Right lobe of liver (tissue), 6 donors: Measurements from ENCODE around the gene SET. TPM values are rescaled to one million over a fixed set of nuclear protein-coding genes. Genes with fewer than 3 reads are reported as not detected.

Source experiments
- ATAC-seq, 4 donors: fragments of 200-7000 bp; cut with Tn5 transposase; one replicate each; pipeline ENCODE4 v1.9.1; 2020; ENCODE audit warnings: mild to moderate bottlenecking in 4 of 4, moderate library complexity in 4 of 4
- DNase-seq, 3 donors: peaks; one replicate each; pipeline ENCODE4 v3.0.0-alpha.2; 2020
- H3K27ac ChIP-seq, 3 donors: fragments of 200-600 bp; one replicate each; pipeline ENCODE4 v1.8.0; 2022
- H3K27me3 ChIP-seq, 2 donors: fragments of 200-600 bp; one replicate each; pipeline ENCODE4 v1.8.0; 2022
- H3K36me3 ChIP-seq, 4 donors: fragments of 200-600 bp; sonication (generic) in 1 of 4; one replicate each; pipeline versions ENCODE4 v1.5.1 to v1.8.0; 2017 to 2022; ENCODE audit warnings: control low read depth in 1 of 4
- H3K4me1 ChIP-seq, 4 donors: fragments of 200-600 bp; sonication (generic) in 1 of 4; one replicate each; pipeline versions ENCODE4 v1.5.1 to v1.8.0; 2017 to 2022; ENCODE audit warnings: control low read depth in 1 of 4
- H3K4me3 ChIP-seq, 3 donors: fragments of 200-600 bp; one replicate each; pipeline ENCODE4 v1.8.0; 2022
- H3K9me3 ChIP-seq, 4 donors: fragments of 200-600 bp; sonication (generic) in 1 of 4; one replicate each; pipeline versions ENCODE4 v1.5.1 to v1.8.0; 2017 to 2022; ENCODE audit warnings: control low read depth in 1 of 4
- CTCF ChIP-seq, 4 donors: fragments of 200-600 bp in 3 of 4; fragments of 450-650 bp in 1 of 4; IDR thresholded peaks; one replicate each; pipeline versions ENCODE4 v1.5.1 to v1.8.0; 2016 to 2022; ENCODE audit warnings: antibody characterized with exemption in 4 of 4, mild to moderate bottlenecking in 2 of 4
- POLR2A ChIP-seq: fragments of 450-650 bp; IDR thresholded peaks from one replicate; pipeline ENCODE4 v1.6.1; 2017; ENCODE audit warnings: antibody characterized with exemption, mild to moderate bottlenecking
- WGBS: methylation state at CpG from one replicate; pipeline ENCODE4 v1.1.6; 2018; ENCODE audit warnings: low coverage, low lambda C conversion rate; ENCODE audit not compliant: insufficient coverage; ENCODE audit errors: missing lambda C conversion rate; 5-methylcytosine and 5-hydroxymethylcytosine counted together
- intact Hi-C, 2 donors: fragments of 100-400 bp; cut with DNase I; formaldehyde crosslinking; loops; one replicate each; pipeline versions ENCODE4 v1.11.2 to v1.14.1; 2022
- total RNA-seq, 6 experiments: library from RNA; depleted of rRNA in 2 of 6; stranded (reverse); fragments of >200 nt in 2 of 6; fragmentation: NEBNext Ultra II Directional in 3 of 6; extraction: Animal tissue kit (Norgen Biotek cat#: 25700) in 3 of 6; gene quantifications; one replicate each; pipeline versions ENCODE4 v1.1.0 to v1.2.4, GENCODE V29; 2016 to 2023
- donor health status: DM: no; HTN: yes; CAD: no.
- donor health status: DM: no; HTN: no; CAD: no.
- donor health status: DM: no; HTN: no; CAD: no.
- donor health status: DM: no; HTN: yes; CAD: no.
- donor health status: DM: no; HTN: yes; CAD: no.

Gene SET
- total RNA-seq, 6 experiments from 2014 or later = 57.4 to 110 (median 82.6) TPM

DNA sequence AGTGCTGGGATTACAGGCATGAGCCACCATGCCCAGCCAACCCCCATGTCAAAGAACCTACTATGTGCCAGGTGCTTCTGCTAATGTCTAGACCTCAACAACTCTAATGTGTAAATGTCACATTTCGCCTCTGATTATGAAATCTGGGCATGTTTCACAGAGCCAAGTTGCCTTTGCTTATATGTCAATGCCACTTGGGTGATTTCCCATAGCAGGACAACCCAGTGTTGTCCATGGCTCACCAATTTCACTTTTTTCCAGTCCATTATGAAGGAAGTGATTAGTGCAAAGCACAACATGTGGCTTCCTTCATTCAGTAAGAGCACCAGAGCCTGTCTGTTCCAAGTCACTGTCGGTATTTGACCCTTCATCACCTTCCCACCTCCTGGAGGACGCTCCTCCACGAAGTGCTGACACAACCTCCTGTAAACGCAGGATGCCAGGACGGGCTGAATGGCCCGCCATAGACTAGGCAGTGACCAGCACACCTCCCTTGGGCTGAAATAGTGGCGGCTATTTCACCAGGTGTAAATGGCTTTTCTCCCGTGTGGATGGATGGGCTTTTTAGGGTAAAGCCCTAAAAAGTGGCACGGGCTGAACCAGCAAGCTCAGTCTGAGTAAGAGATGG, 12.3 kb downstream of the SET start:
- intact Hi-C loops = no loop called here
- no peaks in the 10 kb centered on the region for H3K9me3 ChIP-seq
- ATAC-seq (no peak), DNase-seq (peak in 2 of 3 donors; percentile 31 to 41)
- H3K27me3 ChIP-seq = no peaks in the 10 kb centered on the region
- H3K36me3 ChIP-seq = peaks cover 0 to 3% (median 0%) of the 10 kb centered on the region in 4 donors
- TF ChIP-seq POLR2A (no peak), CTCF (IDR thresholded peaks at IDR 0.05) (no peak)
- H3K4me1 ChIP-seq = no peaks in the 10 kb centered on the region
- no peak overlapping the region for H3K4me3 ChIP-seq
- no peak overlapping the region for H3K27ac ChIP-seq
- 65% methylated on average over 9 of the region's 10 CpGs for WGBS

DNA sequence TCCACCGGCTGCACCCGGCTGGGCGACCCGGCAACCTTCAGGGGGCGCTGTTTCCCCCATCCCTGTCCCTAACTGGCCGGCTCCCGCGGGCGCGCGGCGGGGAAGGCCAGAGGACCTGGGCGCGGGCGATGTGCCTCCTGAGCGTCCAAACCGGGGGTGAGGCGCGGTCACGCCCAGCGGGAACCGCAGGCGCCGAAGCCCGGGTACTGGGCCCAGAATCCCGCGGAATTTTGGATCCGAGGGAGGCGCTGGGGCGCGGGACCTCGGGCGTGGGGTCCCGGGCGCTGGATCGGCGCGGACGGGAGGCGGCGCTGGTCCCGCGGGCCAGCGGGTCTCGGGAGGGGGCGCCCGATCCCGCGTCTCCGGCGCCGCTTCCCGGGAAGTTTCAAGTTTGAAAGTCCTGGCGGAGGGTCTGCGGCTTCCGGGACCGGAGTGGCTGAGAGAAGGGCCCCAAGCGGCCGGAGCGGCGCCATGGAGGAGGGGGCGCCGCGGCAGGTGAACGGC, 13.5 kb downstream of the SET start, which contains the start of gene PKN3:
Gene PKN3, plus strand, starts transcription at position 59 of the 504 bp plus-strand sequence. Its CDS starts 413 bp downstream, at position 472.
- TF ChIP-seq CTCF (IDR thresholded peaks at IDR 0.05) = peak; percentile 82 to 92 (median 88)
- peak; percentile 23 for TF ChIP-seq POLR2A
- peak within 1 kb of the TSS; percentile 53 to 86 (median 73) for H3K4me3 ChIP-seq
- intact Hi-C loops = no loop called here
- WGBS = no CpG with 5 or more reads among the region's 65 CpGs
- H3K4me1 ChIP-seq = no peaks in the 10 kb centered on the region
- no peaks in the 10 kb centered on the region for H3K27me3 ChIP-seq
- peak within 1 kb of the TSS; percentile 45 to 60 (median 60) for H3K27ac ChIP-seq
- no peaks in the 10 kb centered on the region for H3K9me3 ChIP-seq
- no peaks in the 10 kb centered on the region for H3K36me3 ChIP-seq
- peak; percentile 89 to 90 (median 90) for DNase-seq
- ATAC-seq = peak; percentile 84 to 95 (median 91)

GRCh38 chr9:128702949-128703615, 14.1 kb downstream of the SET start:
- no peaks in the 10 kb centered on the region for H3K9me3 ChIP-seq
- intact Hi-C loops = no loop called here
- no peaks in the 10 kb centered on the region for H3K4me1 ChIP-seq
- peak; percentile 29 to 64 (median 59) for DNase-seq
- peak in 3 of 4 donors; percentile 15 to 33 (median 18) for ATAC-seq
- peak overlapping the region; percentile 45 to 60 (median 60) for H3K27ac ChIP-seq
- WGBS = 20% methylated on average over 8 of the region's 55 CpGs
- peak overlapping the region; percentile 53 to 86 (median 73) for H3K4me3 ChIP-seq
- no peaks in the 10 kb centered on the region for H3K36me3 ChIP-seq
- no peak for TF ChIP-seq POLR2A
- no peak for TF ChIP-seq CTCF (IDR thresholded peaks at IDR 0.05)
- no peaks in the 10 kb centered on the region for H3K27me3 ChIP-seq

DNA sequence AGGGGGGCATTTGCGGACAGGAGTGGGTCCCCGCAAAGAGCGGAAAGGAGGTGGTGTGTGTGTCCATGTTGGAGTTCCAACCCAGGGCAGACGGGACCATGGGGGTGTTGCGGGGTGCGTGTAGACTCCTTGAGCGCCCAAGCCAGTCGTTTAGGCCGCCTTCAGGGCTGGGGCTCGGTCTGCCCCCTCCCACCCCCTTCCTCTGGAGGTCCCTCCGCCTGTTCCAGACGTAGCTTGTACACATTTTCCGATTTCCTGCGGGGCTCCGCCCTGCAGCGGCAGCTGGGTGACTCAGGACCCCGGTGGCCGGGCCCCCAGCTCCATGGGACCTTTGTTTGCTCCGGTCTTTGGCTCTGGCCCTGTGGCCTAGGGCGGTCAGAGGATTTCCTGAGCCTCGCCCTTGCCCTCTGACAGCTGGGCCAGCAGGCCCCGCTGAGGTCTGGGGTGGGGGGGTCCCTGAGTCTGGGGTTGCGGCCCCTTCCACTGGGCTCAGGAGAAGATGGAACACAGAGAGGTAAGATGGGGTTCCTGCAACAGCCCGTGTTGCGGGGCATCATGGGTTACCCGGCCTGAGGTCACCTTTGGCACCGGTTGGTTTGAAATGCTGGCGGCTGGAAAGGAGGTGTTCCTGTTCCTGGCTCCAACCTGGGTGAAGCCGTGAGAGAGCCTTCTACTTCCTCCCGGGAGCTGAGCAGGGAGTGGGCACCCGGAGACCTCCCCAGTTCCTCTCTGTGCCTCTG, 14.8 kb downstream of the SET start:
- Histone ChIP-seq H3K4me1 (no peaks in the 10 kb centered on the region), H3K27ac (peak overlapping the region in 2 of 3 donors; percentile 45 to 60), H3K9me3 (no peaks in the 10 kb centered on the region), H3K4me3 (peak overlapping the region in 1 of 3 donors; percentile 73), H3K36me3 (no peaks in the 10 kb centered on the region), H3K27me3 (no peaks in the 10 kb centered on the region)
- TF ChIP-seq CTCF (IDR thresholded peaks at IDR 0.05) = no peak
- TF ChIP-seq POLR2A = no peak
- intact Hi-C loops = no loop called here
- ATAC-seq = peak in 2 of 4 donors; percentile 48 to 53
- 94% methylated on average over 3 of the region's 31 CpGs for WGBS
- DNase-seq = peak; percentile 24 to 77 (median 54)
